Measurements from ENCODE around the gene DPP6. TPM values are rescaled to one million over a fixed set of nuclear protein-coding genes. Genes with fewer than 3 reads are reported as not detected.
A peak's percentile ranks its signal among the peaks of the same experiment; 100 is the strongest.

The DPP6 gene
- total RNA-seq, 2 experiments from 2014 or later, result not detected

GRCh38 chr7:154774303-154774969 lies 722.2 kb downstream of the DPP6 start:
- ChIA-PET POLR2A (no interaction called here), CTCF (ENCODE audit: unreplicated experiment) (no interaction called here)
- Histone ChIP-seq H3K27ac (ENCODE audit: low read depth, low read length, poor library complexity, severe bottlenecking) (no peak overlapping the region), H3K9me3 (ENCODE audit: low read length) (no peaks in the 10 kb centered on the region), H3K4me2 (ENCODE audit: low read length) (no peak overlapping the region), H4K20me1 (ENCODE audit: insufficient read depth, low read length) (no peaks in the 10 kb centered on the region), H3K36me3 (ENCODE audit: insufficient read depth, low read length) (no peaks in the 10 kb centered on the region), H3K4me3 (ENCODE audit: low read depth, low read length, poor library complexity, severe bottlenecking) (no peak overlapping the region), H3K79me2 (ENCODE audit: insufficient read depth, low read depth, low read length) (no peaks in the 10 kb centered on the region), H2AFZ (ENCODE audit: low read length) (no peak overlapping the region), H3K4me1 (ENCODE audit: insufficient read depth, low read length, poor library complexity, severe bottlenecking) (peaks cover 16% of the 10 kb centered on the region), H3K9me2 (ENCODE audit: insufficient read depth, low read length) (no peaks in the 10 kb centered on the region)
- intact Hi-C loops (cut with micrococcal nuclease; ENCODE audit: unreplicated experiment), result no loop called here
- no TSS peak for BruUV-seq (replicated peaks)
- TF ChIP-seq CTCF (conservative IDR thresholded peaks at IDR 0.05; ENCODE audit: low read length), result no peak
- TF ChIP-seq EZH2phosphoT487 (IDR thresholded peaks at IDR 0.05; ENCODE audit: borderline replicate concordance, low read depth, low read length), result no peak
- no peak for DNase-seq (ENCODE audit: low spot score)

- no peaks in the 10 kb centered on the region for H4K20me1 ChIP-seq (ENCODE audit: insufficient read depth, low read length)
- H3K27ac ChIP-seq (ENCODE audit: low read depth, low read length, poor library complexity, severe bottlenecking), result no peak overlapping the region
- H3K9me2 ChIP-seq (ENCODE audit: insufficient read depth, low read length), result no peaks in the 10 kb centered on the region
- intact Hi-C loops (cut with micrococcal nuclease; ENCODE audit: unreplicated experiment), result no loop called here
- ChIA-PET POLR2A (no interaction called here), CTCF (ENCODE audit: unreplicated experiment) (no interaction called here)
- no peak for DNase-seq (ENCODE audit: low spot score)
- no peaks in the 10 kb centered on the region for H3K79me2 ChIP-seq (ENCODE audit: insufficient read depth, low read depth, low read length)
- no peaks in the 10 kb centered on the region for H3K36me3 ChIP-seq (ENCODE audit: insufficient read depth, low read length)
- no TSS peak for BruUV-seq (replicated peaks)
- peaks cover 16% of the 10 kb centered on the region for H3K4me1 ChIP-seq (ENCODE audit: insufficient read depth, low read length, poor library complexity, severe bottlenecking)
- TF ChIP-seq EZH2phosphoT487 (IDR thresholded peaks at IDR 0.05; ENCODE audit: borderline replicate concordance, low read depth, low read length) (no peak), CTCF (conservative IDR thresholded peaks at IDR 0.05; ENCODE audit: low read length) (no peak)
- H2AFZ ChIP-seq (ENCODE audit: low read length), result no peak overlapping the region
- no peak overlapping the region for H3K4me3 ChIP-seq (ENCODE audit: low read depth, low read length, poor library complexity, severe bottlenecking)
- H3K9me3 ChIP-seq (ENCODE audit: low read length), result no peaks in the 10 kb centered on the region
- no peak overlapping the region for H3K4me2 ChIP-seq (ENCODE audit: low read length)
Observed at GRCh38 chr7:154775681-154776080, 723.5 kb downstream of the DPP6 start.

GRCh38 chr7:154776350-154776749 lies 724.2 kb downstream of the DPP6 start:
- H3K27ac ChIP-seq (ENCODE audit: low read depth, low read length, poor library complexity, severe bottlenecking), result no peak overlapping the region
- ChIA-PET POLR2A (no interaction called here), CTCF (ENCODE audit: unreplicated experiment) (no interaction called here)
- intact Hi-C loops (cut with micrococcal nuclease; ENCODE audit: unreplicated experiment), result no loop called here
- H2AFZ ChIP-seq (ENCODE audit: low read length), result peak overlapping the region; percentile 43
- H3K79me2 ChIP-seq (ENCODE audit: insufficient read depth, low read depth, low read length), result no peaks in the 10 kb centered on the region
- H3K4me1 ChIP-seq (ENCODE audit: insufficient read depth, low read length, poor library complexity, severe bottlenecking), result peaks cover 16% of the 10 kb centered on the region
- H3K9me2 ChIP-seq (ENCODE audit: insufficient read depth, low read length), result no peaks in the 10 kb centered on the region
- no peak for TF ChIP-seq EZH2phosphoT487 (IDR thresholded peaks at IDR 0.05; ENCODE audit: borderline replicate concordance, low read depth, low read length)
- no peak for TF ChIP-seq CTCF (conservative IDR thresholded peaks at IDR 0.05; ENCODE audit: low read length)
- BruUV-seq (replicated peaks), result no TSS peak
- H3K4me3 ChIP-seq (ENCODE audit: low read depth, low read length, poor library complexity, severe bottlenecking), result no peak overlapping the region
- no peaks in the 10 kb centered on the region for H3K36me3 ChIP-seq (ENCODE audit: insufficient read depth, low read length)
- 0 out of 2 replicates have a peak overlapping the region, but pooled peaks have one; percentile 59 for H3K4me2 ChIP-seq (ENCODE audit: low read length)
- no peaks in the 10 kb centered on the region for H4K20me1 ChIP-seq (ENCODE audit: insufficient read depth, low read length)
- H3K9me3 ChIP-seq (ENCODE audit: low read length), result no peaks in the 10 kb centered on the region
- peak; percentile 16 for DNase-seq (ENCODE audit: low spot score)
